ENCODE data around the gene BCL2A1. TPM values are rescaled to one million over a fixed set of nuclear protein-coding genes. Genes with fewer than 3 reads are reported as not detected.

The BCL2A1 gene
- polyA plus RNA-seq, 1 experiment, result 2.9 TPM

- TF ChIP-seq CTCF (IDR thresholded peaks at IDR 0.05; ENCODE audit: low read depth, low read length), result no peak
- Histone ChIP-seq H3K27me3 (ENCODE audit: control insufficient read depth, insufficient read depth, low read length) (no peaks in the 10 kb centered on the region), H3K4me3 (ENCODE audit: low read depth, low read length) (no peak overlapping the region), H3K9me3 (ENCODE audit: control insufficient read depth, insufficient read depth, low read length) (no peaks in the 10 kb centered on the region), H3K27ac (ENCODE audit: low read depth, low read length) (peak overlapping the region; percentile 75)
- DNase-seq (ENCODE audit: low read depth, low spot score), result peak; percentile 53
- POLR2A ChIA-PET, result interaction anchor here (1.4 kb wide), 1 partner anchor 55 kb away, joined by 5 read pairs; no protein-coding TSS in a partner anchor
- CTCF ChIA-PET, result interaction anchor here (0.8 to 1.6 kb wide), 3 partner anchors 14 to 23 kb away, joined by 3 to 5 read pairs (median 3); no protein-coding TSS in a partner anchor
These were observed 7.9 kb upstream of the BCL2A1 start for GRCh38 chr15:79978655-79979514.

GRCh38 chr15:79978260-79978654, 7.3 kb upstream of the BCL2A1 start:
- H3K27me3 ChIP-seq (ENCODE audit: control insufficient read depth, insufficient read depth, low read length), result no peaks in the 10 kb centered on the region
- ChIA-PET POLR2A (interaction anchor here (1.4 kb wide), 1 partner anchor 55 kb away, joined by 5 read pairs; no protein-coding TSS in a partner anchor), CTCF (interaction anchor here (0.8 to 1.6 kb wide), 2 partner anchors 15 to 23 kb away, joined by 3 read pairs; no protein-coding TSS in a partner anchor)
- DNase-seq (ENCODE audit: low read depth, low spot score), result no peak
- no peaks in the 10 kb centered on the region for H3K9me3 ChIP-seq (ENCODE audit: control insufficient read depth, insufficient read depth, low read length)
- peak overlapping the region; percentile 68 for H3K27ac ChIP-seq (ENCODE audit: low read depth, low read length)
- no peak for TF ChIP-seq CTCF (IDR thresholded peaks at IDR 0.05; ENCODE audit: low read depth, low read length)
- no peak overlapping the region for H3K4me3 ChIP-seq (ENCODE audit: low read depth, low read length)

- DNase-seq (ENCODE audit: low read depth, low spot score), result no peak
- TF ChIP-seq CTCF (IDR thresholded peaks at IDR 0.05; ENCODE audit: low read depth, low read length), result no peak
- POLR2A ChIA-PET, result interaction anchor here (0.7 kb wide), 1 partner anchor 1029 kb away, joined by 4 read pairs; no protein-coding TSS in a partner anchor
- Histone ChIP-seq H3K27me3 (ENCODE audit: control insufficient read depth, insufficient read depth, low read length) (no peaks in the 10 kb centered on the region), H3K27ac (ENCODE audit: low read depth, low read length) (no peak overlapping the region), H3K9me3 (ENCODE audit: control insufficient read depth, insufficient read depth, low read length) (no peaks in the 10 kb centered on the region), H3K4me3 (ENCODE audit: low read depth, low read length) (no peak overlapping the region)
- CTCF ChIA-PET, result interaction anchor here (0.8 kb wide), 1 partner anchor 16 kb away, joined by 3 read pairs; no protein-coding TSS in a partner anchor
These were observed 6.5 kb upstream of the BCL2A1 start for GRCh38 chr15:79977431-79978054.

GRCh38 chr15:79973456-79974195, 2.6 kb upstream of the BCL2A1 start:
- no peaks in the 10 kb centered on the region for H3K9me3 ChIP-seq (ENCODE audit: control insufficient read depth, insufficient read depth, low read length)
- ChIA-PET CTCF (no interaction called here), POLR2A (no interaction called here)
- H3K4me3 ChIP-seq (ENCODE audit: low read depth, low read length), result no peak overlapping the region
- H3K27me3 ChIP-seq (ENCODE audit: control insufficient read depth, insufficient read depth, low read length), result no peaks in the 10 kb centered on the region
- H3K27ac ChIP-seq (ENCODE audit: low read depth, low read length), result no peak overlapping the region
- TF ChIP-seq CTCF (IDR thresholded peaks at IDR 0.05; ENCODE audit: low read depth, low read length), result no peak
- no peak for DNase-seq (ENCODE audit: low read depth, low spot score)

Data from AG04450 (cell line).